IMR-90 (cell line): ENCODE data around the gene NETO2. TPM values are rescaled to one million over a fixed set of nuclear protein-coding genes. Genes with fewer than 3 reads are reported as not detected.

Experiments used
- ATAC-seq: fragments of 200-7000 bp; cut with Tn5 transposase; 2 replicates; pipeline ENCODE4 v1.9.1; 2020; ENCODE audit warnings: low read depth, mild to moderate bottlenecking, moderate library complexity
- BruUV-seq: library from RNA; stranded (reverse); fragments of 400-500 nt; replicated peaks from 2 replicates; lab custom pipeline; 2021; lab: Mats Ljungman, UMichigan
- CTCF ChIA-PET: fragments of 300-600 bp; formaldehyde crosslinking; extraction: SDS; loops from one replicate; lab custom pipeline; 2021; ENCODE audit warnings: antibody characterized with exemption; lab: Yijun Ruan, JAX
- POLR2A ChIA-PET: fragments of 300-600 bp; sonication (Branson Sonifier 250); formaldehyde crosslinking; loops from one replicate; lab custom pipeline; 2022; ENCODE audit warnings: antibody characterized with exemption; ENCODE audit not compliant: unreplicated experiment; lab: Charles Lee
- DNase-seq: peaks from one replicate; pipeline ENCODE4 v3.0.0; 2013
- H2AFZ ChIP-seq: replicated peaks from 2 replicates; pipeline ENCODE3; 2013; ENCODE audit warnings: low read length, mild to moderate bottlenecking; ENCODE audit not compliant: poor library complexity
- H2AK5ac ChIP-seq: 2 replicates; pipeline ENCODE4 v1.6.1; 2013; ENCODE audit warnings: low read depth, low read length, inconsistent platforms
- H2AK9ac ChIP-seq: replicated peaks from 2 replicates; pipeline ENCODE3; 2013; ENCODE audit warnings: mild to moderate bottlenecking, low read depth, low read length, moderate library complexity; ENCODE audit not compliant: poor library complexity
- H2BK120ac ChIP-seq: 2 replicates; pipeline ENCODE4 v1.6.1; 2013; ENCODE audit warnings: low read depth, low read length, inconsistent platforms
- H2BK15ac ChIP-seq: 3 replicates; pipeline ENCODE4 v1.6.1; 2013; ENCODE audit warnings: low read depth, low read length, inconsistent platforms
- H2BK20ac ChIP-seq: 2 replicates; pipeline ENCODE4 v1.6.1; 2013; ENCODE audit warnings: low read depth, mild to moderate bottlenecking, inconsistent platforms, low read length, moderate library complexity
- H2BK5ac ChIP-seq: 2 replicates; pipeline ENCODE4 v1.6.1; 2013; ENCODE audit warnings: mild to moderate bottlenecking, low read depth, low read length, inconsistent platforms; ENCODE audit not compliant: poor library complexity, severe bottlenecking
- H3K14ac ChIP-seq: replicated peaks from 2 replicates; pipeline ENCODE4 v1.6.1; 2013; ENCODE audit warnings: low read depth, low read length, inconsistent platforms
- H3K18ac ChIP-seq: 2 replicates; pipeline ENCODE4 v1.6.1; 2013; ENCODE audit warnings: low read depth, low read length, control low read depth
- H3K23ac ChIP-seq: 2 replicates; pipeline ENCODE4 v1.6.1; 2013; ENCODE audit warnings: low read depth, low read length, inconsistent platforms
- H3K27ac ChIP-seq: 2 replicates; pipeline ENCODE4 v1.5.1; 2013; ENCODE audit warnings: mild to moderate bottlenecking, control low read depth, low read length; ENCODE audit not compliant: insufficient read depth
- H3K27me3 ChIP-seq: 2 replicates; pipeline ENCODE4 v1.6.1; 2013; ENCODE audit warnings: low read length; ENCODE audit not compliant: control insufficient read depth, insufficient read depth
- H3K36me3 ChIP-seq: 2 replicates; pipeline ENCODE4 v1.6.1; 2013; ENCODE audit warnings: low read length, mixed read lengths; ENCODE audit not compliant: control insufficient read depth, insufficient read depth
- H3K4ac ChIP-seq: 2 replicates; pipeline ENCODE4 v1.6.1; 2013; ENCODE audit warnings: low read depth, low read length, inconsistent platforms
- H3K4me1 ChIP-seq: 2 replicates; pipeline ENCODE4 v1.6.1; 2013; ENCODE audit warnings: low read length, mixed read lengths; ENCODE audit not compliant: control insufficient read depth, insufficient read depth
- H3K4me2 ChIP-seq: 2 replicates; pipeline ENCODE4 v1.6.1; 2013; ENCODE audit warnings: low read depth, mild to moderate bottlenecking, control low read depth, low read length, moderate library complexity
- H3K4me3 ChIP-seq: 2 replicates; pipeline ENCODE4 v1.5.1; 2013; ENCODE audit warnings: low read depth, mild to moderate bottlenecking, control low read depth, low read length, moderate library complexity; ENCODE audit not compliant: insufficient read depth
- H3K56ac ChIP-seq: 2 replicates; pipeline ENCODE4 v1.6.1; 2013; ENCODE audit warnings: low read length, inconsistent platforms; ENCODE audit not compliant: insufficient read depth; ENCODE audit errors: extremely low read depth
- H3K79me1 ChIP-seq, 2 experiments: 2 replicates each; pipeline ENCODE4 v1.6.1; 2013; ENCODE audit warnings: low read length in 2 of 2, inconsistent platforms in 1 of 2, low read depth in 1 of 2
- H3K9ac ChIP-seq: 2 replicates; pipeline ENCODE4 v1.6.1; 2013; ENCODE audit warnings: low read depth, low read length, control low read depth
- H3K9me1 ChIP-seq: 2 replicates; pipeline ENCODE4 v1.6.1; 2013; ENCODE audit warnings: low read length, inconsistent platforms; ENCODE audit not compliant: insufficient read depth
- H3K9me3 ChIP-seq: 2 replicates; pipeline ENCODE4 v1.6.1; 2013; ENCODE audit warnings: low read length; ENCODE audit not compliant: control insufficient read depth, insufficient read depth
- H4K20me1 ChIP-seq: 2 replicates; pipeline ENCODE4 v1.6.1; 2013; ENCODE audit warnings: low read length, inconsistent platforms; ENCODE audit not compliant: insufficient read depth
- H4K5ac ChIP-seq: 2 replicates; pipeline ENCODE4 v1.6.1; 2013; ENCODE audit warnings: mild to moderate bottlenecking, low read depth, low read length, control low read depth
- H4K8ac ChIP-seq, 2 experiments: 2 replicates each; pipeline ENCODE4 v1.6.1; 2013; ENCODE audit warnings: low read depth in 2 of 2, low read length in 2 of 2, control low read depth in 1 of 2, inconsistent platforms in 1 of 2
- H4K91ac ChIP-seq: 2 replicates; pipeline ENCODE4 v1.6.1; 2013; ENCODE audit warnings: low read depth, low read length, inconsistent platforms; ENCODE audit not compliant: insufficient read depth
- BHLHE40 ChIP-seq: fragments of 150-350 bp; IDR thresholded peaks from 2 replicates; pipeline ENCODE4 v1.6.1; 2016; ENCODE audit warnings: mild to moderate bottlenecking, low read depth, low read length
- CEBPB ChIP-seq: IDR thresholded peaks from 2 replicates; pipeline ENCODE4 v1.6.1; 2012; ENCODE audit warnings: low read depth, low read length, improper control_type of control experiment
- CHD1 ChIP-seq: IDR thresholded peaks from 2 replicates; pipeline ENCODE4 v1.6.1; 2012; ENCODE audit warnings: low read depth, low read length, improper control_type of control experiment
- FOS ChIP-seq: fragments of 150-350 bp; IDR thresholded peaks from 2 replicates; pipeline ENCODE4 v1.6.1; 2016; ENCODE audit warnings: low read depth, low read length
- MAFK ChIP-seq: IDR thresholded peaks from 2 replicates; pipeline ENCODE4 v1.6.1; 2012; ENCODE audit warnings: low read depth, low read length, improper control_type of control experiment
- MAZ ChIP-seq: IDR thresholded peaks from 2 replicates; pipeline ENCODE4 v1.6.1; 2012; ENCODE audit warnings: low read depth, mild to moderate bottlenecking, low read length, improper control_type of control experiment, moderate library complexity, borderline replicate concordance
- MXI1 ChIP-seq: IDR thresholded peaks from 2 replicates; pipeline ENCODE4 v1.6.1; 2012; ENCODE audit warnings: low read depth, mild to moderate bottlenecking, low read length, moderate library complexity, borderline replicate concordance
- NFE2L2 ChIP-seq: fragments of 150-350 bp; IDR thresholded peaks from 2 replicates; pipeline ENCODE4 v1.6.1; 2016; ENCODE audit warnings: low read depth, mild to moderate bottlenecking, low read length
- POLR2A ChIP-seq: IDR thresholded peaks from 2 replicates; pipeline ENCODE4 v1.6.1; 2012; ENCODE audit warnings: mild to moderate bottlenecking, low read depth, low read length
- RAD21 ChIP-seq: IDR thresholded peaks from 2 replicates; pipeline ENCODE4 v1.6.1; 2012; ENCODE audit warnings: low read length, improper control_type of control experiment
- RFX5 ChIP-seq: IDR thresholded peaks from 2 replicates; pipeline ENCODE4 v1.8.0; 2012; ENCODE audit warnings: low read depth, mild to moderate bottlenecking, low read length, moderate library complexity
- SMC3 ChIP-seq: fragments of 150-350 bp; IDR thresholded peaks from 2 replicates; pipeline ENCODE4 v1.6.1; 2016; ENCODE audit warnings: low read depth, mild to moderate bottlenecking, antibody characterized with exemption, low read length, moderate library complexity
- WGBS, 2 experiments: methylation state at CpG; one replicate each; pipeline versions ENCODE4 v1.1.5 to v1.1.7; 2013; ENCODE audit warnings: missing lambda C conversion rate in 2 of 2; ENCODE audit not compliant: insufficient read length in 1 of 2; ENCODE audit errors: extremely low coverage in 2 of 2; 5-methylcytosine and 5-hydroxymethylcytosine counted together
- dilution Hi-C: fragments of 300-500 bp; cut with HindIII; formaldehyde crosslinking; loops from one replicate; pipeline ENCODE4 v1.14.3; 2018; ENCODE audit warnings: low sequenced_read_pairs; ENCODE audit not compliant: unreplicated experiment
- in situ Hi-C: fragments of 300-500 bp; cut with MboI; formaldehyde crosslinking; loops from 3 replicates; pipeline ENCODE4 v1.14.3; 2019; ENCODE audit warnings: low sequenced_read_pairs, inconsistent platforms, mixed read lengths
- intact Hi-C: fragments of 100-400 bp; cut with micrococcal nuclease; formaldehyde crosslinking; loops from 2 replicates; pipeline ENCODE4 v1.10.0; 2022
- polyA plus RNA-seq, 3 experiments: library from polyadenylated mRNA; depleted of rRNA; stranded (reverse); fragments of >200 nt; gene quantifications; 2 replicates each; pipeline ENCODE4 v1.2.3, GENCODE V29; 2012; ENCODE audit warnings: low replicate concordance in 1 of 3
- total RNA-seq: library from RNA; depleted of rRNA; stranded (reverse); fragments of >200 nt; gene quantifications from 2 replicates; pipeline ENCODE4 v1.2.3, GENCODE V29; 2012
- TF ChIP-seq, protein P1 (sequence below): conservative IDR thresholded peaks from 2 replicates; pipeline ENCODE4 v1.5.1; 2012; ENCODE audit warnings: mild to moderate bottlenecking, low read depth, low read length, improper control_type of control experiment
- TF ChIP-seq, protein P2 (sequence below): fragments of 150-350 bp; IDR thresholded peaks from 2 replicates; pipeline ENCODE4 v1.6.1; 2017; ENCODE audit warnings: mild to moderate bottlenecking, antibody characterized with exemption, low read length, low read depth

NETO2 gene
- total and polyA plus RNA-seq, 2 of the 4 experiments (the other 2 are of a cell fraction): 38.5 to 39.3 TPM

DNA sequence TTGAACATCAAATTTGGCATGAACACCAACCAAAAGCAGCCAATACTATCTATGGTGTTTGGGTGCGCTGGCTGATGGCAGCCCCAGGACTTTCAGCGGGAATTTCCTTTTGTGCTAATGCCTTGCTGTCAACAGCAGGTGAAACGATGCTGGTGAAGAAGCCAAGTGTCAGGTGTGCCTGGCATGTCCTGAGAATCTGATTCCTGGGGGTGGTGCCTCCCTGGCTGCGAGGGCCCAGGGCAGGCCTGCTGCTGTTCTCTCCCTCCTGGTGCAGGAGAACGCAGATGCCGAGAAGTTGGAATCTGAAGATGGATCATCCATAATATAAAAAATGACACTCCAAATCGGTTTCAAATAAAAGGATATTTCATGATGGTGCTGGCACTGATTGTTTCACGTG is 108.3 kb downstream of the NETO2 start:
- WGBS, 2 experiments: 60% methylated on average over 1 of the region's 8 CpGs; no CpG with 5 or more reads in 1 of the 2 experiments

More for the DNA sequence above, 108.3 kb downstream of the NETO2 start:
- no peak overlapping the region for H3K14ac ChIP-seq
- no peak overlapping the region for H4K91ac ChIP-seq
- intact Hi-C loops: loop anchor here (5.0 kb wide), 1 partner anchor 1022 kb away; no protein-coding TSS in a partner anchor
- H2BK120ac ChIP-seq: no peak overlapping the region
- no peak overlapping the region for H3K23ac ChIP-seq
- H4K20me1 ChIP-seq: no peaks in the 10 kb centered on the region
- TF ChIP-seq MAZ: no peak
- no peak for TF ChIP-seq RFX5
- no peak for TF ChIP-seq NFE2L2
- no peak for TF ChIP-seq CHD1
- TF ChIP-seq MXI1: no peak
- no peak for TF ChIP-seq SMC3
- no peak for TF ChIP-seq RAD21
- no peak for TF ChIP-seq FOS
- TF ChIP-seq BHLHE40: no peak
- TF ChIP-seq MAFK: no peak
- TF ChIP-seq, protein P1, sequence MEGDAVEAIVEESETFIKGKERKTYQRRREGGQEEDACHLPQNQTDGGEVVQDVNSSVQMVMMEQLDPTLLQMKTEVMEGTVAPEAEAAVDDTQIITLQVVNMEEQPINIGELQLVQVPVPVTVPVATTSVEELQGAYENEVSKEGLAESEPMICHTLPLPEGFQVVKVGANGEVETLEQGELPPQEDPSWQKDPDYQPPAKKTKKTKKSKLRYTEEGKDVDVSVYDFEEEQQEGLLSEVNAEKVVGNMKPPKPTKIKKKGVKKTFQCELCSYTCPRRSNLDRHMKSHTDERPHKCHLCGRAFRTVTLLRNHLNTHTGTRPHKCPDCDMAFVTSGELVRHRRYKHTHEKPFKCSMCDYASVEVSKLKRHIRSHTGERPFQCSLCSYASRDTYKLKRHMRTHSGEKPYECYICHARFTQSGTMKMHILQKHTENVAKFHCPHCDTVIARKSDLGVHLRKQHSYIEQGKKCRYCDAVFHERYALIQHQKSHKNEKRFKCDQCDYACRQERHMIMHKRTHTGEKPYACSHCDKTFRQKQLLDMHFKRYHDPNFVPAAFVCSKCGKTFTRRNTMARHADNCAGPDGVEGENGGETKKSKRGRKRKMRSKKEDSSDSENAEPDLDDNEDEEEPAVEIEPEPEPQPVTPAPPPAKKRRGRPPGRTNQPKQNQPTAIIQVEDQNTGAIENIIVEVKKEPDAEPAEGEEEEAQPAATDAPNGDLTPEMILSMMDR: no peak
- TF ChIP-seq POLR2A: no peak
- TF ChIP-seq, protein P2, sequence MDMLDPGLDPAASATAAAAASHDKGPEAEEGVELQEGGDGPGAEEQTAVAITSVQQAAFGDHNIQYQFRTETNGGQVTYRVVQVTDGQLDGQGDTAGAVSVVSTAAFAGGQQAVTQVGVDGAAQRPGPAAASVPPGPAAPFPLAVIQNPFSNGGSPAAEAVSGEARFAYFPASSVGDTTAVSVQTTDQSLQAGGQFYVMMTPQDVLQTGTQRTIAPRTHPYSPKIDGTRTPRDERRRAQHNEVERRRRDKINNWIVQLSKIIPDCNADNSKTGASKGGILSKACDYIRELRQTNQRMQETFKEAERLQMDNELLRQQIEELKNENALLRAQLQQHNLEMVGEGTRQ: no peak
- TF ChIP-seq CEBPB: no peak
- H3K27ac ChIP-seq: no peak overlapping the region
- no TSS peak for BruUV-seq
- H3K9me3 ChIP-seq: no peaks in the 10 kb centered on the region
- in situ Hi-C loops: no loop called here
- no peak overlapping the region for H3K18ac ChIP-seq
- H4K8ac ChIP-seq: no peak overlapping the region
- DNase-seq (no peak), ATAC-seq (no peak)
- 0 out of 2 replicates have a peak, but pooled peaks cover 2% of the 10 kb centered on the region for H3K9me1 ChIP-seq
- H2BK20ac ChIP-seq: no peak overlapping the region
- no peaks in the 10 kb centered on the region for H3K79me1 ChIP-seq
- no peak overlapping the region for H2AFZ ChIP-seq
- no peak overlapping the region for H3K4me3 ChIP-seq
- H3K4me2 ChIP-seq: no peak overlapping the region
- H4K5ac ChIP-seq: no peak overlapping the region
- H3K4ac ChIP-seq: no peak overlapping the region
- dilution Hi-C loops: no loop called here
- no peak overlapping the region for H2AK9ac ChIP-seq
- ChIA-PET CTCF (no interaction called here), POLR2A (no interaction called here)
- no peaks in the 10 kb centered on the region for H3K36me3 ChIP-seq
- no peak overlapping the region for H3K9ac ChIP-seq
- no peak overlapping the region for H3K56ac ChIP-seq
- no peak overlapping the region for H2BK5ac ChIP-seq
- no peak overlapping the region for H2BK15ac ChIP-seq
- peaks cover 4% of the 10 kb centered on the region for H3K27me3 ChIP-seq
- no peaks in the 10 kb centered on the region for H3K4me1 ChIP-seq
- no peak overlapping the region for H2AK5ac ChIP-seq
